GM12874 (cell line): ENCODE data around the gene SUSD5.

Experiments used
- TF ChIP-seq, protein P1 (sequence below): IDR thresholded peaks from 2 replicates; pipeline ENCODE4 v1.5.1; 2011; ENCODE audit warnings: low read depth, mild to moderate bottlenecking, control low read depth, low read length, moderate library complexity; ENCODE audit not compliant: insufficient read depth

SUSD5 gene

GRCh38 chr3:33236005-33236404 is 17.4 kb upstream of the SUSD5 start:
- TF ChIP-seq, protein P1, sequence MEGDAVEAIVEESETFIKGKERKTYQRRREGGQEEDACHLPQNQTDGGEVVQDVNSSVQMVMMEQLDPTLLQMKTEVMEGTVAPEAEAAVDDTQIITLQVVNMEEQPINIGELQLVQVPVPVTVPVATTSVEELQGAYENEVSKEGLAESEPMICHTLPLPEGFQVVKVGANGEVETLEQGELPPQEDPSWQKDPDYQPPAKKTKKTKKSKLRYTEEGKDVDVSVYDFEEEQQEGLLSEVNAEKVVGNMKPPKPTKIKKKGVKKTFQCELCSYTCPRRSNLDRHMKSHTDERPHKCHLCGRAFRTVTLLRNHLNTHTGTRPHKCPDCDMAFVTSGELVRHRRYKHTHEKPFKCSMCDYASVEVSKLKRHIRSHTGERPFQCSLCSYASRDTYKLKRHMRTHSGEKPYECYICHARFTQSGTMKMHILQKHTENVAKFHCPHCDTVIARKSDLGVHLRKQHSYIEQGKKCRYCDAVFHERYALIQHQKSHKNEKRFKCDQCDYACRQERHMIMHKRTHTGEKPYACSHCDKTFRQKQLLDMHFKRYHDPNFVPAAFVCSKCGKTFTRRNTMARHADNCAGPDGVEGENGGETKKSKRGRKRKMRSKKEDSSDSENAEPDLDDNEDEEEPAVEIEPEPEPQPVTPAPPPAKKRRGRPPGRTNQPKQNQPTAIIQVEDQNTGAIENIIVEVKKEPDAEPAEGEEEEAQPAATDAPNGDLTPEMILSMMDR, result no peak

- TF ChIP-seq, protein P1, result no peak
Measured at GRCh38 chr3:33233884-33234283, 15.3 kb upstream of the SUSD5 start.

DNA sequence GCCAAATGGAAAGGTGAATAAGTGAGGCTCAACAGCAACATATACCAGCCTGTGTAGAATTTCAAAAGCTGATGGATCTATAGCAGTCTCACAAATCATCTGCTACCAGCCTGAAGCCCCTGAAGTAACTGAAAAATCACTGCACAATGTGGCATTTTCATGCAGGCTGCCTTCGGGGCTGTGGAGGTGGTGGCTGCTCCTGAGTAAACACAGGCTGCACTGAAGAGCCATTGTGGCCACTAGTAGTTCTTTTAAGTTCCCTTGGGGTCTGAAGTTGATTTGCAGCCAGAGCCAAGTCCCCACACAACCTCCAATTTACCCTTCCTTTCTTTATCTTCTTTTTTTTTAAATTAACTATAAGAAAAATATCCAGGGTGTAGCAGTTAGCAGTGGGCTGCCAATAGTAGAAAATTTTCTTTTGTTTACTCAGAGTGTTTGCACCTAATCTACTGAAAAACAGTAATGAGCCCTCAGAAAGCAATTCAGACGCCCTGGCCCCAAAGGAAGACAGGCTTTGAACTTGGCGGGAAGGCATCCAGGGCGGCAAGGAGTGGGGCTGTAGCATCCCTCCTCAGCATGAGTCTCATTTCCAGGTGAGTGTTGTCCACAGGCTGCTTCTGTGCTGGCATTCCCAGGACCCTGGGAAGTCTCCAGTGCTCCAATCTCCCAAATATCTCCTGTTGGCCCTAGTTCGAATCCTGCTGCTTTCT is 13.3 kb upstream of the SUSD5 start:
- TF ChIP-seq, protein P1, result no peak

DNA sequence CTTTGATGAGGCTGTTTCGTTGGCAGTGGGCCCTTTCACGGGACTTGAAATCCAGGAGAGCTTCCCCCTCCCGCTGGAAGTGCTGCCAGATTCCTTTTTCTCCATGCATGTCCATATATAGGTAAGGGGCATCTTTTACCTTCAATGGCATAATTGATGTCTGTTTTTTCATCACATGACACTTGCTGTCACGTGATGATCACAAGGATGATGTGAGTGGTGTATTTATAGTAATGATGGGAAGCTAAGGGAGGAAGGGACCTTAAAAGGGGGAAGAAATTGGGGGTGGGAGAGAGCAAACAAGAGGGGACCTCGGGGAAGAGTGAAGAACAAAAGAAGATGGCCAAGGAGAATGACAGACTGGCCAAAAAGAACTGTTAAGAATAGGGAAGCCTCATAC is 11.3 kb upstream of the SUSD5 start:
- TF ChIP-seq, protein P1, result no peak

DNA sequence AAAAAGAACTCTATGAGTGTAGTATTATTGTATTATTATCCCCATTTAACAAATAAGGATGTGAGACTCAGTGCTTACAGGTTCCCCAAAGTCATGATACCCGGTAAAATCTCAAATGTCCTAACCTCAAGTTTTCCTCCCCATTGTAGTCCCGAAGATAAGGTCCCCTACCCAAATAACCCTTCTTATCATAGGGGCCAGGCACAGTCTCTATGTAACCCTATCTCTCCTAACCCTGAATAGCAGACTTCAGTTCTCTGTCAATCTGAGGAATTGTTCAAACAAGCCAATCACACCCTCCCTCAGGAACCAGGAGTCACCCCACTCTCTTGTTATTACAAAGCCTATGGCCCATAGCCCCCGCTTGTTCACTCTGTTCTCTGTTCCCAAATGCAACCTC is 10.5 kb upstream of the SUSD5 start:
- TF ChIP-seq, protein P1, result no peak

- TF ChIP-seq, protein P1, result no peak
Measured at GRCh38 chr3:33221241-33221640, 2.6 kb upstream of the SUSD5 start.

DNA sequence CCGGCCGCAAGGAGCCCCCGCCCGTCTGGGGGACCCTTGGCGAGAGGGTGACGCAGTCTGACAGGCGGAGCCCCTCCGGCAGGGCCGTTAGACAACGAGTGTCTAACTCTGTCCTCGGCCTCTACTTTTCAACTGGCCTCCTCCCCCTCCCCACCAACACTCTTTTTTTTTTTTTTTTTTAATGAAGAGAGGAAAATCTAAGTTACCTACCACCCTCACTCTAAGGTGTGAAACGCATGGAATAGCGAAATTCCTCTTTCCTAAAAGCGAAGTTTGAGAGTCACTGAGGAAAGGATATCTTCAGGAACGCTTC is 521 bp upstream of the SUSD5 start:
- TF ChIP-seq, protein P1, result no peak

GRCh38 chr3:33217866-33218445 is 654 bp downstream of the SUSD5 start:
- TF ChIP-seq, protein P1, result no peak
